Hippocampal formation (tissue), 2 donors: ENCODE results near the gene ARMC2.
"Not testable (repeated sequence)": the region's sequence is repeated elsewhere in the genome, so short reads cannot be mapped to it uniquely, and the experiment has no call there.

Source experiments
- DNase-seq, 2 donors: peaks; one replicate each; lab custom pipeline; 2025; lab: John Stamatoyannopoulos, UW

Gene ARMC2

DNA sequence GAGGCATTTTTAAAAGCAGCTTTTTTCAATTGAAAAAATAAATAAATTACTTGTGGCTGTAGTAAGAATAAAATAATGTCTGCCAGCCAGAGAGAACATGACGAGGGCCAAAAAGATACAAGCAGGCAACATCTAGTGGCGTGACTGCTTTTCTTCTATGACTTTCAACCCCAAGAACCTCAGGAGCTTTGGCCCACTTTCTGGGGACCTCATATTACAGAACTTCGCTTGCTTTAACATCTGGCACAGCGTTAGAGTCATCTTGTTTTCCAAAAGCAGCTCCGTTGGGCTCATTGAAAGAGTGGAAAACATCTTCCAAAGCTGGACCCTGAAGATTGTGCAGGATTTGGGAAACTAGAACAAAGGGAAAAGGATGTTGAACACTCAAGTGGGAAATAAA is 67.0 kb downstream of the ARMC2 start:
- no peak for DNase-seq

DNA sequence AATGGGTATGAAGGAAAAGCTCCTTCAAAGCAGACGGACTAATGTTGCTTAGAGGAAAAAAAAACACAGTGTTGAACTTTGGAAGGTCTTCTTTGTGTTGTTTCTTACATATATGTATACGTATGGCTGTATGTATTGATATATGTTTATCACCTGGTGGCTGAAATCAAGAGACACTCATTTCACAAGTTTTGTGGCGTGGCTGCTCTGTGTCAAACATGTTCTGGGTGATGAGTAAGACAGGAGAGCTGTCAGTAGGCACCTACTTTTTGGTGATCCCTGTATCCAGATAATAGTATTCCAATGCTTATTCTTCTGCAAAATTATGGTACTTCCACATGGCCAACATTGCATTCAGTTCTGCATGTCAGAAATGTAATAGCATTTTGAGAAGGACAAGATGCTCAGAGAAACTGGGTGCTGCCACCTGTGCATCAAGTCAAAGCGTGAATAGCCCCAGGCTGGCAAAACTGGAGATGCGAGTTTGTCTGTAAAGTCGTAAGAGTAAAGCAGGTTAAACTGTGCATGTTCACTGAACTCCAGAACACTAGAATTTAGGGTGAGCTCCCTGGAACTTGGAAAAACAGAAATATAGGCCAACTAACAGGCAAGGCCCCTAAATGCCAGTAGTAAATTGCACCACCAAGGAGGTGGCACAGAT is 67.9 kb downstream of the ARMC2 start:
- no peak for DNase-seq

DNA sequence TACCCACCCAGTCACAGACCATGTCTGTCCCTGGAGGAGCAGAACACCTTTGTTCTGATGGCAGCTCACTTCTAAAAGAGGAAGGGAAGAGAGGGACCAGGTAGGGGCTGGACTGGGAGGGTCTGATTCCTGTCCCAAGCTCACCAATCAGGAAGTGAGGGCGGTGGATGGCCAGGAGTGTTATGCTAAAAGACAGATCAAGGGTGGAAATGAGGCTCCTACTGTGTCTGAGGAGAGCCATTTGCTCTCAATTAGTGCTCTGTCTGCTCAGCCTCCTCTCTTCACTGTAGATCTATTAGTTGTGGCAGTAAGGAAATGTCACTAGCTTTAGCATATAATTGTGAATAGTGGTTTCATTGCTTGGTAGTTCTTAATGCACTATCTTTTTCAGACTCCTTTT is 72.5 kb downstream of the ARMC2 start:
- no peak for DNase-seq

DNA sequence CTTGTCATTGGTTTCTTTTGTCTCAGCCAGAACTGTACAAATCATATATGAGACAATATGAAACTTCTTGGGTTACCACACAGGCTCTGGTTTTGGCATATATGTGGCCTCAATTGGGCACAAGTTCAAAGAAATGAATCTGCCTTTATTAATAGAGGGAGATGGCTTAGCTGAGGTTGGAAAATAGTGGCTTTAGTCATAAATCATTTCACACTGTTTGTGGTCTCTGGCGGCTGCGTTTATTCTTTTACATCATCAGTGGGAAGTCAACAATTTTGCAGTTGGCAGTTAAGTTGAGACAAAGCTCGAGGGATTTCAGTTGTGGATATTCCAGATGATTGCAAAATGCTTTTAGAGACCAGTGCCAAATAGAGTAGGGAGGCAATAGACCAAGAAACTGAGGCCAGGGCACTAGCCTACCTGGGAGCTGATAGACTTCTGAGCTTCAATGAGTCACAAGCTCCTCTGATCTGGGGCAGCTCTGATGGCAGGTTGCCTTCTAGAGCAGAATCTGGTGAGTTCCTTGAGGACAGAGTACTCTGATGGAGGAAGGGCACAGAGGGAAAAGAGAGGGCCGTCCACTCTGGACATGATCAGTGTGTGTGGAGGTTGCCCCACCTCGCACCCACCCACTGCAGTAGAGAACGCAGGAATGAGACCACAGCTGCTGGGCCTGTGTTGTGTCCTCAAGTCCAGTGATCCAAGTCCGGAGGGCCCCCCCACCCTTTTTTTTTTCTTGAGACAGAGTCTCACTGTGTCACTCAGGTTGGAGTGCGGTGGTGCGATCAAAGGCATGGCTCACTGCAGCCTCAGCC is 73.5 kb downstream of the ARMC2 start:
- DNase-seq, result no peak

DNA sequence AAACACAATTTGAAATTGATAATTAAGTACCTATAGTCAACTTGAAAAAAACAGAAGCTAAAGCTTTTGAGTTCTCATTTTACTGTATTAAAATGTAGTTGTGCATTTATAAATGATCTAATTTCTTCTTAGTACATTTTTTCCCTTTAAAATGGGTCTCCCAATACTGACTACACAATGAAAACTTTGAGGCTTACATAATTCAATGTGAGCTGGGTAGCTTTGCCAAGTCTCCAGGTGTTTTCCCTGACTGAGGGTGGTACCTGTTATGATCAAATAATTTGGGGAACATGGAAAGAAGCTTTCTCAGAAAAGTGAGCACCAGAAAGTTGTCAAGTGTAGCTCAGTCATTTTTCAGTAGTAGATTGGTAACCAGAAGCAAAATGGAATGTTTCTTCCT is 74.3 kb downstream of the ARMC2 start:
- DNase-seq, result no peak

DNA sequence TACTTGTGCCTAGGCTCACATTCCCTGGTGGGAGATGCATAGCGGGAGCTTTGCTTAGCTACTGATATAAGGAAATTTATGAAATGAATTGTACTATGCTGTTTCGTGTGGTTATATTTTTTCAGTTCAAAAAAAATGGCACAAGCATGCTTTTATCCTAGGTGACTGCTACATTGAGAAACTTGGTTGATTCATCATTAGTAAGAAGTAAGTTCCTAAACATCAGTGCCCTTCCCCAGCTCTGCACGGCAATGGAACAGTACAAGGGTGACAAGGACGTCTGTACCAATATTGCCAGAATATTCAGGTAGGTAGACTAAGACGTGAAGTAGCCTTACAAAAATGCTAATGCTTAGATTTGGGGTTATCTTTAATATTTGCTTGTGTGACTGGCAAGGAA is 79.7 kb downstream of the ARMC2 start:
- DNase-seq, result no peak

DNA sequence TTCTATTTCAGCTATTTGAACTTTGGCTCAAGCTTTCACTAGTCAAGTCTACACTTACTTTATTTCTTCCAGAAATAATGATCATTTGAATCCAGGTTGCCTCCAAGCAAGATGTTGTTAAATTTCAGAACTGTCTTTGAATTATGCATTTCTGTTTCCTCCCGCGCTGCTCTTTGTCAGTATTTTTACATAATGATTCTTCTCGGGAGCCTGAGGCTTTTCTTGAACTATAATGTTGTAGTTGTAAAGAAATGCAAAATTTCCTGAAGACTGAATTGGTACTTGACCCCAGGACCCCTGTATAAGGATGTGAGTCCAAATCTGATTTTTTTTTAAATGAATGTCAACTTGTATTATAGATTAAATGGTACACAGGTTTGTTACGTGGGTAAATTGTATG is 80.4 kb downstream of the ARMC2 start:
- DNase-seq, result no peak

DNA sequence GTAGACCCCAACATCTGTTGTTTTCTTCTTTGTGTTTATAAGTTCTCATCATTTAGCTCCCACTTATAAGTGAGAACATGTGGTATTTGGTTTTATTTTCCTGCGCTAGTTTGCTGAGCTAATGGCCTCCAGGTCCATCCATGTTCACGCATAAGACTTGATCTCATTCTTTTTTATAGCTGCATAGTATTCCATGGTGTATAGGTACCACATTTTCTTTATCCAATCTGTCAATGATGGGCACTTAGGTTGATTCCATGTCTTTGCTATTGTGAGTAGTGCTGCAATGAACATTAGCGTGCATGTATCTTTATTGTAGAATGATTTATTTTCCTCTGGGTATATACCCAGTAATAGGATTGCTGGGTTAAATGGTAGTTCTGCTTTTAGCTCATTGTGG is 82.9 kb downstream of the ARMC2 start:
- DNase-seq, result not testable (repeated sequence)

DNA sequence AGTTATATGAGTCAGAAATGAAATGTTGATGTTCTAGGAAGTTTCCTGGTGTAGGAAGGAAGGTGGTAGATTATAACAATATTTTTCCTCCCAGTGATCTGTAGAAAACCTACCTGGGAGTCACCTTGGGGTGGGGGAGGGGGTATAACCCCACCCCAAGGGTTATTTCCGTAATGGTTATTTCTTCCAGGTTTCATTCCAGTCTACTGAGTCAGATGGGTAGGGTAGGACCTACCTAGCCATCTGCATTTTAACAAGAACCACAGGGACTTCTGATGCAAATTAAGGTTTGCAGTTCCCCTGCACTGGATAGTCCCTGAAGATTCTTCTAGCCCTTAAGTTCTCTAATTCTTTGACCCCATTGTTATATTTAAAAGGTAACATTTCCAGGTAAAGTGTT is 88.9 kb downstream of the ARMC2 start:
- DNase-seq, result no peak

DNA sequence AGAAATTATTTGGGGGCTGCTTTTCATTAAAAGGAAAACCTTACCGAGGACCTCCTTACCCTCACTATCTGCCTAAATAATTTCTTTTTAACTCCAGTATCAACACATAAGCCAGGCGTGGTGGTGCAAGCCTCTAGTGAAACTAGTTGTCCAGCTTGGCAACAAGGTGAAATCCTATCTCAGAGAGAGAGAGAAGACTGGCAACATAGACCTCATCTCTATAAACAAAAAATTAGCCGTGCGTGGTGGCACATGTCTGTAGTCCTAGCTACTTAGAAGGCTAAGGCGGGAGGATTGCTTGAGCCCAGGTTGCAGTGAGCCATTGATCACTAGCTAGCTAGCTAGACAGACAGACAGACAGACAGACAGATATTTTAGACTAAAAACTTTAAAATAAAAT is 92.5 kb downstream of the ARMC2 start:
- DNase-seq, result no peak

DNA sequence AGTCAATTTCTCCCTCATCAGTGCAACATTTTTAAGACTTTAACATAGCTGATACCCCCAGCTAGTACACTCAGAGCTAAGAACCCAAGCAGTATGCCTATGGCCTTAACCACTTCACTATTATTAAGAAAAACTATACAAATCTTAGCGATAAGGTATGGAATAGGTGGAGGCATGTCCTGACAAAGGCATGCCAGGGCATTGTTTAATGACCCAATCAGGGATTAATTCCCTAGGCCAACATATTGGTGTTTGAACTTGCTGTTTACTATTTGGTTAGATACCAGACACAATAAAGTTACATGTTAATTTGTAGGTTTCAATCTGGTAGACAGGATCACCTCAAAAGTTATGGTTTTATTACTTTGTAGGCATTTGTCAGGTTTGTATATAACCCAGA is 93.1 kb downstream of the ARMC2 start:
- DNase-seq, result no peak

DNA sequence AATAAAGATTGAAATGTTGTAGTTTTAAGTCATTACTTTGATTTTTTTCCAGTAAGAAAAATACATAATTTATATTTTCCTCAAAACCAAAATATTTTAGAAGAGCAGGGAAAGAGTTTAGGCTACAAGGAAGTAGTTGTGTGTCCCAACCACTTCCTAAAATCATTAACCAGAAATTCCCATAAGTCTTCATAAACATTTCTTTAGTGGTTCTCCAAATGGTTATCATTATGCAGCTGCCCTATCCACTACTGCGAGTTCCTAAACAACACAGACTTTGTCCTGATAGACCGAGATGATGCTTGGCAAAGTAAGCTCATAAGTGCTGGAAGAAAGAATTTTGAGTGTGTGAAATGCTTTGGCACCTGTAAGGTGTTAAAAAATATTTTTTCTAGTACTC is 93.6 kb downstream of the ARMC2 start:
- no peak for DNase-seq

DNA sequence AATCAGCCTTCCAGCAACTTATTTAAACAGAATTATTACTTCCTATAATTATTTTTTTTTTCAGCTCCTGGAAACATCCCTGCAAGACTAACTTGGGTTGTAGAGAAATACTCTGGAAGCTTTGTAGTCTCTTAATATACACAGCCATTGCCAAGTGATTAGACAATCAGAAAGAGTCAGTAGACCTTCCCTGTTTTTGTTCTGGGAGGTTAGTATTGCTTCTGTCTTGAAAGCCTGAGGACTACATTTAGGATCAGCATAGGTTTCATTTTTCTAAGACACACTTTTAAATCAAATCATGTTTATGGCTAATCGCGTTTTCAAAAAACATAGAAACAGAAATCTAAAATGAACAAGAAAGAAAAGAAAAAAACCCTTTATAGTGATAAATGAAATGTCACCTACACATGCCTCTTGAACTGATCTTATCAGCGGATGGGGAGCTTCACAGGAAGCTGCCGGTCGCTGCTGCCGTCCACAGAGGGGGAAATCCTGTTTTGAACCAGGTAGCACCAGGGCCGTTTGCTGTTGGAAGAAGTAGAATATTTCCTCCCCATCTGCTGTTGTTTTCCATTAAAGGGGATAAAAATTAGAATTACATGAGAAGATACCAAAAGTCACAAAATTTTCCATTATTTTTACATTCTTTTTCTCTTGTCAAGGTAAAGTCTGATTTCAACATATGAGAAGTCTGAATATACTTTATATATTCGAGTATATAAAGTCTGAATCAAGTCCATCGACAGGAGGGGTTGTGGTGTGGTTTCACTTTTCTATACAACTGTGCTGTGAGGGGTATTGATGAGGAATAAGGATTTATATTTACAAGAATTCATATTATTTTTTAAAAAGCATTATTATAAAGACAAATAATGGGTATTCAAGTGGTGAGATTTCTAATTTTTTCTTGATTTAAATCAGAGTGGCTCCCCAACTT is 94.6 kb downstream of the ARMC2 start:
- DNase-seq, result no peak

DNA sequence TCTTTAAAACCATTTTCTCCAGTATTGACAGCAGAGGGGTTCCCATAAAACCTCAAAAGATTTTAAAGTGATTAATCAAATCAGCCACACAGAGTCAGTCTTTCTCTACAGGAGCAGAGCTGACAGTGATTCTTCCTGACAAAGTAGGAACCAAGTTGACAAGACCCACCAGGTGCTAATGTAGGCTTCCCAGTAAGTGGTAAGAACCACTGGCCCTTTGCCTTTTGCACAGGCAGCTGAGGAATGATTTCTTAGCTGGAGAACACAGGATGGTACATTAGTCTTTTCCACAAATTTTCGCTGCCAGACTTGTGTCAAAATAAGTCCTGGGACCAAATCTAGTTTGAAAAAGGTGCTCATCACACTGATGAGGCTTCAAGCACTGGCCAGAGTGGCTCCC is 95.8 kb downstream of the ARMC2 start:
- no peak for DNase-seq

DNA sequence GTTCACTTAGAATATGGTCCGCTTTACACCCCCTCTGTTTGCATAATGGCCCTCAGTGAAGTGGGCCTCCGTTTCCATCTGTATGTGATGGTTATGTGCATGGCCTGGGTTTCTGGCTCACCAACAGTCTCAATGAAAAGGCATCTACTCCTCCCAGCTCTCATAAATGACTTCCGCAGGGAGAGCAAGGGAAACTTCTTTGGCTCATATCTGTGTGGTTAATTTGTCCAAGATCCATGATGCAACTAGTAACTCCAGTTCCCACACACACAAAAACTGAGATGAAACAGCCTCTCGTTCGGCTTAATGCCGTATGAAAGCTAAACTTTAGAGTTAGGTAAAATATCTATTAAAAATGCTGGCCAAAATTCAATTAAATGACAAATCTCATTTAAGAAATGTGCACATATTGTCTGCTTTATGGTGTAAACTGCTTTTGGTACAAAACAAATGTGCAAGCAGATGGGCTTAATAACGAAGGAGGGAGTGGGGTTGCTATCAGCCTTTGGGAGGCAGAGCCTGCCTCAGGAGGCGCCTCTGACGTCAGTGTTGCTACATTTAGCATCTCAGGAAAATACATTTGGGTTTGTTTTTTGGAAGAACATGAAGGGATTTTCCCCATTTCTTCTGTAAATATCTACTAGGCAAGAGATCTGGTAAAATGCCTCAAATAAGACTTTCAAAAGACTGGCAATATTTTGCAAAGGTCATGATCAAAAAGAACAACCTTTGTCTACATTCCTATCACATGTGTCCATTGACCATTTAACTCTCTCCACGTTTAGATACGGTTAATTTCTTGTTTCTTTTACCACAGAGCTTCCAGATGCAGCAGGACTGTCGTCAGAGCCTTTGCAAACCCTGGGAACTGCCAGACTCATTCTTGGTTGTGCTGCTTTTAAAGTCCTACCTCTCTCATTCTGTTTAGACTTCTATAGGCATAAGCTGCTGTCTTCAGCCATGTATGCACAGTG is 96.8 kb downstream of the ARMC2 start:
- peak in 1 of 2 donors; percentile 43 for DNase-seq

DNA sequence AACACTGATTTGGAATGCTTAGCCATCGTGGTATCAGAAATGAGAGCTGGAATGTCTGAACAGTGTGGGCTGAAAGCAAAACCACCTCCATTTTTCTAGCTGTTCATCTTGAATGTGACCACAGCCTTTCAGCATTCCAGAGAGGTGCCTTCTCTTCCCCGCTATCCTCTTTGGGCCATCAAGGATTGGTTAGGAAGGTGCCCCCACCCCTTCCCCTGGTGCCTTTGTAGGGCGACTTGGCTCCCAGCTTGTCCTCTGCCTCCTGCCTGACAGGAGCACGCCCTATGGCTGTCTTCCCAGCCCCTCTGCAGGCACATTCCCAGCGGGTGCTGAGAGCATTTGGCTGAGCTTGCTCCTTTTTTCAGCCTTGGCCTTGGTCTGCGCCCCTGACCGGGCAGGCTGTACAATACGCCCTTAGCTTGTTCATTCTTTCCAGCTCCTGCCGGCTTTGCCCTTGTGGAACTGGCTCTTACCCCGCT is 97.5 kb downstream of the ARMC2 start:
- DNase-seq, result peak; percentile 39 to 64

DNA sequence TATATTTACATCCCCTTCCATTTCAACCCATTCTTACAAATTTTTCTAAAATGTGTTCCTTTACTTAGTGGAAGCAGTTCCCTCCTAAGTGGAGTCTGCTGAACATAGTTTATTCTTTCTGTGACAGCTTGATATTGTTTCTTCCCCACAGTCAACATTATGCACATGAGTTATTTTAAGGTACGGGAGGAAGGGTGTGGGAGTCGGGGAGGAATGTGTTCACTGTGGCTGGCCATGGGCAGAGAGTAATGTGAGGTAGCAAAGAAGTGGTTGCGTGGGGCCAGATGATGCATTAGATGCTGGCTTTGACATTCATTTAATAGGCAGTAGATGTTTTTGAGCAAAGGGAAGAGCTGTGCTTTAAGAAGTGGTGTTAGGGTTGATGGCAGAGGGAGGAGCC is 98.5 kb downstream of the ARMC2 start:
- DNase-seq, result no peak

DNA sequence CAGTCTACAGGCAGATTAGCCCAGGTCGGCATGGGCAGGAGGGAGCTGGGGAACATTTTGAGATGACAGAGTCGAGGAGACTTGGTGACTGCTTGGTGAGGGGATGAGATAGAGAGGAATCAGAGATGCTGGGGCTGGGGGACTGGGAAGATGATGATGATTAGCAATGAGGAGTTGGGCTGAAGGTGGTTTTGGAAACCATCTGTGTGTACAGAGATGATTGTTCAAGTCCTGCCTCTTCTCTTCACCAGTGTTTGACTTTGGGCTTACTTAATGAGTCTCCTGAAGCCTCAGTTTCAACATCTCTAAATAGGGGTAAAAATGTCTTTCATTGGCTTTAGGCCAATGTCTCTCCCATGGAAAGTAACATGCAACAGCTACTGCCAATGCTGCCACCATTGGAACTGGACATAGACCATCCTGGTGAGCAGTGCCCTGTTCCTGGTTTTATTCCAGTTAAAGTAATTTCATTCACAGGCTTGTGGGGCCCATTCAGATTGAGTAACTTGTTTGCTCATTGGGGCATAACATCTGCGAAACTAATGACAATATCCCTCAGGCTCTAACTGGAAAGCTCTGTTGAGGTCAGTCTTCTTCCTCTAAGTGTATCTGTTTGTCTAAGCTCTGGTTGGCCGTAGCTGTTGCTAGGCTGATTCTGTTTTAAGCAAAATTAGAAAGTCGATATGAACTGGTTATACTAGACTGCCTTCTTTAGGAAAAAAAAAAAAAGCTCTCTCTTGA is 99.1 kb downstream of the ARMC2 start:
- DNase-seq, result no peak

DNA sequence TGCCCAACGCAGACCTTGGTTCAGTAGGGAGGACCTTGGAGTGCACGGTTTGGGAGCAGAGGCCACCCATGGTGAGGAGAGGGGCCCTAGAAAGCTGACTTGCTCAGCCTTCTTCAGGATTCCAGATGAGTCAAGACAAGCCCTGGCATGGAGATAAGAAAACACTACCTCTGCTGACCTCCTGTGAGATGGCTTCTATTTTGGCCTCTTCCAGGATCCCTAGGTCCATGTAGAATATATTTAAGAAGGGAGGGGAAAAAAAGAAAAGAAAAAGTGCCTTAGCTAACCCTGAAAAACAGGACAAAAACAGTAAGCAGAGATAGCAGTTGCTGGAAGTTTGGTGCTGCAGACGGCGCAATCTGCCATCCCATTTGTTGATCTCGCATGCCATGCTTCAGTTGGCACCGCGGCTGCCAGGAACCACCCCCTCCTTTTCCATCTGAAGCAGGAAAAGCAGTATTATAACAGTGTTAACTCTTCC is 100.0 kb downstream of the ARMC2 start:
- peak; percentile 9 to 39 for DNase-seq

DNA sequence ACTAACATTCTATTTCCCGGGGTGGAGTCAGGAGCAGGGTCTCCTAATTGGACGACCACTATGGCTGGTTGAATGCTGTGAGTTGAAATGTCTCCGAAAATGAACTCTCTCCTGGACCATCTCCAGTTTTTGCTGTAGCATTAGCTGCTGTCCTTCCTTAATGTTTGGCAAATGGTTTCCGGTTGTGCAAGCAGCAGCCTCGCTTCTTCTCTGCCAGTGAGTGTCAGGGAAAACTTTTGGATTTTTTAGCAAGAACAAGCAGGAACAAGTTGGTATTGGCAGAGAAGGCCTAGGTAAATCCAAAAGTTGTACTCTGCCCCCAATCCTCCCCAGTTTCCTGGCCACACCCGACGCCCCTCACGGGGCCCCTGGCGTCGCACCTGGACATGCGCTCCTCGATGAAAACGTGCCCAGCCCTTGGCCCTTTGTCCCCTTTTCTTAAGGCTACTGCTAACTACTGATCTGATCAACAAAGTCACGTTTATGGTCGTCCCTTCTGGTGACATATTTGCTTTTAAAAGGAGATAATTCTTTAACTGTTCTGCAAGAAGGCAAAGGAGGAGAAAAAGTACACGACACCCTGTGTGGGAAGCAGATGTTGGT is 103.2 kb downstream of the ARMC2 start:
- no peak for DNase-seq
